Cardiac fibroblast (primary cell): ENCODE measurements around the gene SNAPIN.

Source experiments
- DNase-seq, 2 donors: peaks; one replicate each; pipeline versions ENCODE4 v3.0.0 to v3.0.0-alpha.2; 2010; ENCODE audit warnings: low read depth in 2 of 2
- H3K4me3 ChIP-seq, 2 donors: replicated peaks in 1 of 2; 1 replicate in 1 of 2; 2 replicates in 1 of 2; pipeline ENCODE4 v1.5.1; 2011; ENCODE audit warnings: low read depth in 2 of 2, low read length in 2 of 2, mild to moderate bottlenecking in 2 of 2, moderate library complexity in 1 of 2
- CTCF ChIP-seq: IDR thresholded peaks from one replicate; pipeline ENCODE4 v1.5.1; 2011; ENCODE audit warnings: low read depth, mild to moderate bottlenecking, low read length, inconsistent platforms

The SNAPIN gene

GRCh38 chr1:153673511-153673910 is 15.0 kb downstream of the SNAPIN start:
- TF ChIP-seq CTCF = no peak
- H3K4me3 ChIP-seq = no peak overlapping the region
- no peak for DNase-seq

GRCh38 chr1:153677718-153678518 is 19.4 kb downstream of the SNAPIN start:
- peak overlapping the region; percentile 40 to 61 for H3K4me3 ChIP-seq
- DNase-seq = peak; percentile 67 to 70
- TF ChIP-seq CTCF = peak; percentile 98

- no peak for TF ChIP-seq CTCF
- H3K4me3 ChIP-seq = peak within 1 kb of the TSS; percentile 40 to 61
- peak; percentile 48 to 76 for DNase-seq
Measured at GRCh38 chr1:153678519-153679336, 20.2 kb downstream of the SNAPIN start, which contains the start of gene NPR1. NPR1 (plus strand) TSS chr1:153678688; CDS start chr1:153679109, 421 bp downstream.

- H3K4me3 ChIP-seq = peak overlapping the region; percentile 40 to 61
- DNase-seq = peak; percentile 12 to 19
Measured at GRCh38 chr1:153679337-153680119, 21.0 kb downstream of the SNAPIN start.

GRCh38 chr1:153680120-153680403 is 21.6 kb downstream of the SNAPIN start:
- peak in 1 of 2 donors; percentile 4 for DNase-seq
- TF ChIP-seq CTCF = no peak
- H3K4me3 ChIP-seq = peak overlapping the region in 1 of 2 donors; percentile 61

More at GRCh38 chr1:153679337-153680119, 21.0 kb downstream of the SNAPIN start:
- peak; percentile 19 for TF ChIP-seq CTCF

GRCh38 chr1:153682730-153683129 is 24.2 kb downstream of the SNAPIN start:
- H3K4me3 ChIP-seq = no peak overlapping the region
- no peak for TF ChIP-seq CTCF
- no peak for DNase-seq
